Esophagus squamous epithelium (tissue), 4 donors: Measurements from ENCODE around the gene NRCAM.

ENCODE experiments used
- CTCF ChIP-seq, 6 experiments: fragments of 450-650 bp in 4 of 6; fragments of 200-600 bp in 2 of 6; sonication (generic) in 2 of 6; IDR thresholded peaks; one replicate each; pipeline ENCODE4 v1.5.1; 2016 to 2019; ENCODE audit warnings: antibody characterized with exemption in 6 of 6, mild to moderate bottlenecking in 4 of 6, moderate library complexity in 4 of 6
- POLR2A ChIP-seq, 4 donors: fragments of 450-650 bp; IDR thresholded peaks; one replicate each; pipeline ENCODE4 v1.6.1; 2017; ENCODE audit warnings: antibody characterized with exemption in 4 of 4, mild to moderate bottlenecking in 4 of 4, moderate library complexity in 3 of 4

- TF ChIP-seq POLR2A (IDR thresholded peaks at IDR 0.05) (no peak), CTCF (IDR thresholded peaks at IDR 0.05) (no peak)
These were observed 250.9 kb downstream of the NRCAM start for GRCh38 chr7:108205311-108205710.
